Activated T-cell treated with anti-CD3 and anti-CD28 coated beads, Interleukin-2, amount 50 U/mL, for 24 hours (primary cell): ENCODE results near the gene RAD52.

Source experiments
- DNase-seq: peaks from one replicate; pipeline ENCODE4 v3.0.0-alpha.2; 2020
- H3K27ac Mint-ChIP-seq: 2 replicates; pipeline ENCODE4 v1.8.0; 2020; ENCODE audit warnings: mild to moderate bottlenecking, mixed read lengths
- H3K27me3 Mint-ChIP-seq: 2 replicates; pipeline ENCODE4 v1.8.0; 2020; ENCODE audit warnings: mixed read lengths
- H3K36me3 Mint-ChIP-seq: 2 replicates; pipeline ENCODE4 v1.8.0; 2020; ENCODE audit warnings: low read depth, mixed read lengths
- H3K4me1 Mint-ChIP-seq: 2 replicates; pipeline ENCODE4 v1.8.0; 2020; ENCODE audit warnings: low read depth, mixed read lengths
- H3K4me3 Mint-ChIP-seq: 2 replicates; pipeline ENCODE4 v1.8.0; 2020; ENCODE audit warnings: mild to moderate bottlenecking, moderate library complexity, mixed read lengths
- H3K9me3 Mint-ChIP-seq: 2 replicates; pipeline ENCODE4 v1.8.0; 2020; ENCODE audit warnings: mixed read lengths

The RAD52 gene

DNA sequence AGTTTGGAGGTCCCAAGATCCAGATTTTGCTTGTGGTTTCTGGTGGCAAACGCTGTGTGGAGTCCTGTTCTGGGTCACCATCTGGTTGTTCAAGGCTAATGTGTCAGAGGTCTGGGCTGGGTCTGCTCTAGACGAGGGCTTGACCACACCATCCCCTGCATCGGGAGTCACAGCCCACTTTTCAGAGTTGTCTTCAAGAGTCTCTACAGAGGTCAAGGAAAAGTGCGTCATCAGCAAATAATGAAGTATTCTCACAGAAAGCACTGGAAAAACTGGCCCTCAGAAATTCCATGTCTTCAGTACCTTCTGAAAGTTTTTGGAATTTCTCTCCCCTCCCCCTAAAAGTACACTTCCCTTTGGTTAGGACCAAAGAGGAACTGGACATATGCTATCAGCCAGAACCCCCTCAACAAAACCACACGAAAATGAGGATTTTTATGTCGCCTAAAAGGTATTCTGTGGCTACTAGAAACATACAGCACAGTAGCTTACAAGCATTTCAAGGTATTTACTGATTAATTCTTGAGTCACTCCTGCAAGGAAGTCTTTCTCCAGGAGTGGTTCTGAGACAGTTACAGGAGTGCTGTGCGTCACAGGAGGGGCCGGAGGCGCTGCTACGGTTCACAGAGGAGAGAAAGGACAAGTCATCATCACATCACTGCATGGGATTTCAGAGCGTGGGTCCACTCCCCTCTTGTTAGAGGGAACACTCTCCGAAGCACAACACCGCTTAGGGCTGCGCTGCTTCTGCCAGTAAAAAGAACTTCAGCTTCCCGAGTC lies 35.4 kb downstream of the RAD52 start:
- DNase-seq = no peak
- H3K36me3 Mint-ChIP-seq = peaks cover 95% of the 10 kb centered on the region
- no peak overlapping the region for H3K4me3 Mint-ChIP-seq

DNA sequence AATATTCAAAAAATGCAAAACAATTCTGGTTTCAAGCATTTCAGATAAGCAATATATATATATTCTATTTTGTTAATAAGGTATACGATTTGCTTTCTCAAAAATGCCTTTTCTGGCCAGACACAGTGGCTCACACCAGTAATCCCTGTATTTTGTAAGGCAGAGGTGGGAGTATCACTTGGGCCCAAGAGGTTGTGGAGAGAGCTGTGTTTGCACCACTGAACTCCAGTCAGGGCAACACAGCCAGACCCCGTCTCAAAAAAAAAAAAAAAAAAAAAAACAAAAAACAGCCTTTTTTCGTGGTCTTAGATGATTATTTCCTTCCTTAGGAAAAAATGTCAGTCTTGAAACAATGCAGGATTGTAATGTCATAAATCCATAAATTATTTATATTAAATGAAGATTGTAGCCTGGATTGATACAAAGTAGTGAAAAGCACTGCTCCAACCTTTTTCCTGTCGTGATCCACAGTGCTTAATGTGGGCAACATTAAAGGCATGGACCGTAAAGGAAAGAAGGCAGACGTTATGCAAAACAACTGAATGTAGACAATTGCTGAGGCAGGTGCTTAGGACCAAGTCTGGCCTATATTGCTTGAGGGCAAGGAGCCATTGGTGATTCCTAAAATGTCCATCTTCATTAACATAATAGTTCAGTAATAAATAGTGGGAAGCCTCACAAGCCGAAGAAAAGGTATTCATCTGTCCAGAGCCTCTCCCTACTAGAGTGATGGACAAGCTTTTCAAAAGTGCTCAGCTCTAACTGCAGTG lies 36.8 kb downstream of the RAD52 start:
- no peak for DNase-seq
- Mint-ChIP-seq H3K9me3 (no peaks in the 10 kb centered on the region), H3K27me3 (no peaks in the 10 kb centered on the region), H3K4me3 (no peak overlapping the region), H3K4me1 (peaks cover 29% of the 10 kb centered on the region), H3K27ac (peak overlapping the region; percentile 18), H3K36me3 (peaks cover 96% of the 10 kb centered on the region)

More for the DNA sequence above, 35.4 kb downstream of the RAD52 start:
- Mint-ChIP-seq H3K9me3 (no peaks in the 10 kb centered on the region), H3K4me1 (peaks cover 29% of the 10 kb centered on the region), H3K27ac (peak overlapping the region; percentile 92), H3K27me3 (no peaks in the 10 kb centered on the region)

- peaks cover 94% of the 10 kb centered on the region for H3K36me3 Mint-ChIP-seq
- H3K27ac Mint-ChIP-seq = peak overlapping the region; percentile 52
- no peak for DNase-seq
- peaks cover 25% of the 10 kb centered on the region for H3K4me1 Mint-ChIP-seq
- H3K9me3 Mint-ChIP-seq = no peaks in the 10 kb centered on the region
- H3K27me3 Mint-ChIP-seq = no peaks in the 10 kb centered on the region
- H3K4me3 Mint-ChIP-seq = no peak overlapping the region
Measured at GRCh38 chr12:911191-911826, 38.2 kb downstream of the RAD52 start.

GRCh38 chr12:910416-910815 lies 39.1 kb downstream of the RAD52 start:
- Mint-ChIP-seq H3K4me3 (no peak overlapping the region), H3K4me1 (peaks cover 28% of the 10 kb centered on the region), H3K9me3 (no peaks in the 10 kb centered on the region), H3K27ac (peak overlapping the region; percentile 55), H3K27me3 (no peaks in the 10 kb centered on the region), H3K36me3 (peaks cover 94% of the 10 kb centered on the region)
- no peak for DNase-seq

GRCh38 chr12:909861-910260 lies 39.6 kb downstream of the RAD52 start:
- Mint-ChIP-seq H3K9me3 (no peaks in the 10 kb centered on the region), H3K27me3 (no peaks in the 10 kb centered on the region), H3K27ac (peak overlapping the region; percentile 63), H3K4me1 (peaks cover 27% of the 10 kb centered on the region), H3K4me3 (no peak overlapping the region), H3K36me3 (peaks cover 94% of the 10 kb centered on the region)
- no peak for DNase-seq

DNA sequence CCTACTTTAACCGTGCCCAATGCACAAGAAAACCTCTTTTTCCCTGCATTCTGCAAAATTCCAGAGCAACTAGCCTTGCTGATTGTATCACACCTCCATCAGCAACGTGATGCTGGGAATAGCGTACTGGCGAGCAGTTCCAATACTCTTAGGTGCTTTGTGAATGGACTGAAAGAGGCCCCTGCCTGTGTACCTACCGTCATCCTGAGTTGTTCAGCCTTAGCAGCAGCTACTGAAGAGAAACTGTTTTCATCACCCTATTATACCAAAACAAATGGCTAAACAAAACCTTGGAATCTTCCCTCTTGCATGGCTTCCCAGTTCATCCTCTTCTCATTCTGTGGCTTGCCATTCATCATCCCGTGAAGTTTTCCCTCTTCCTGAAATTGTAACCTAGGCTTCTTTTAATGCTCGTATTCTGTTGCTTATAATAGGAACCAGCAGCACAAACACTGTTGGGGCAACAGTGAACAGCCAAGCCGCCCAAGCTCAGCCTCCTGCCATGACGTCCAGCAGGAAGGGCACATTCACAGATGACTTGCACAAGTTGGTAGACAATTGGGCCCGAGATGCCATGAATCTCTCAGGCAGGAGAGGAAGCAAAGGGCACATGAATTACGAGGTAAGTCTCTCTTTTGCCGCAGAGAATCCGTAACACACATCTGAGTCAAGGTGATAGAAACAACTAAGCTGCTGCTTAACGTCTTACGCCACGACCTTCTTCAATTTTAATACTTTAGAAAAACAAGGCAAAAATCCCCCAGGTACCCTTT lies 41.9 kb downstream of the RAD52 start:
- Mint-ChIP-seq H3K27me3 (no peaks in the 10 kb centered on the region), H3K27ac (peak overlapping the region; percentile 34), H3K4me3 (no peak overlapping the region), H3K36me3 (peaks cover 94% of the 10 kb centered on the region), H3K9me3 (no peaks in the 10 kb centered on the region), H3K4me1 (peaks cover 36% of the 10 kb centered on the region)
- DNase-seq = no peak

GRCh38 chr12:906062-906585 lies 43.4 kb downstream of the RAD52 start:
- peak overlapping the region; percentile 79 for H3K27ac Mint-ChIP-seq
- no peak for DNase-seq
- peaks cover 38% of the 10 kb centered on the region for H3K4me1 Mint-ChIP-seq
- H3K9me3 Mint-ChIP-seq = no peaks in the 10 kb centered on the region
- no peaks in the 10 kb centered on the region for H3K27me3 Mint-ChIP-seq
- peaks cover 95% of the 10 kb centered on the region for H3K36me3 Mint-ChIP-seq
- no peak overlapping the region for H3K4me3 Mint-ChIP-seq

- H3K27me3 Mint-ChIP-seq = no peaks in the 10 kb centered on the region
- no peaks in the 10 kb centered on the region for H3K9me3 Mint-ChIP-seq
- peaks cover 38% of the 10 kb centered on the region for H3K4me1 Mint-ChIP-seq
- no peak for DNase-seq
- H3K36me3 Mint-ChIP-seq = peaks cover 96% of the 10 kb centered on the region
- H3K4me3 Mint-ChIP-seq = no peak overlapping the region
- peak overlapping the region; percentile 79 for H3K27ac Mint-ChIP-seq
Measured at GRCh38 chr12:905261-906031, 44.0 kb downstream of the RAD52 start.

DNA sequence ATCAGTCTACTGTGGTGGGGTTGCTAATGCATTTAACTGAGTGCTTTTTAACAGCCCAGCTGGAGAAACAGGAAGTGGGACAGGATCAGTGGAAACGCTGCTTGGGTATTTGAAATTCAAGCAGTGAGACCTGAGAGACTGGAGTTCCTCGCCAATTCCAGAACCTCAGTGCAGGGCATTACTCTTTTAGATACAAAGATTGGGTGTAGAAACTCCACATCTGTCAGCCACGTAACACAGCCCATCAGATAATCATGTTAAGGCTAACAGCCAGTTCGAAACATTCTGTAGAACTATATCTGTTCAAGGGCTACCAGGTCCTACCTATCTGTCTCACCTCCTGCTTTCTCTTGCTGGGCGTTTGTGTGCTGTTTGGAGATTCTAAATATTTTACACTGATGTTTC lies 45.5 kb downstream of the RAD52 start:
- Mint-ChIP-seq H3K4me1 (peaks cover 35% of the 10 kb centered on the region), H3K27ac (peak overlapping the region; percentile 79), H3K4me3 (no peak overlapping the region), H3K27me3 (no peaks in the 10 kb centered on the region), H3K36me3 (peaks cover 96% of the 10 kb centered on the region), H3K9me3 (no peaks in the 10 kb centered on the region)
- no peak for DNase-seq

DNA sequence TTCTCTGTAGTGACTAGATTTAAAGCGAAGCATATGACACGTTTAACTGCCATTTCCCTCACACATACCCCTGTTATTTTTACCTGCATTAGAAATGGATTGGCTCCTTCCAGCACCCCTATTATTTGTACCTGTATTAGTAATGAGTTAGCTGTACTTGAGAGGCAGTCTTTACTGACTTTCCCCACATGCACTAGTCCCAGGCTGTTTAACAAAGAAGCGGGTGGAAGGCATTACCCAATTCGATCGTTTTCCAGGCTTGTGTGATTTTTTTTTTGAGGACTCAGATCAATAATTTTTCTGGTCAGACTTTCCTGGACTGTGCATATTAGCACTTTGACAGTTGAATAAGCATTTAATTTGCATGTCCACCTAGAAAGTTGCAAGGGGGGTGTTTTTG lies 46.4 kb downstream of the RAD52 start:
- Mint-ChIP-seq H3K4me1 (peaks cover 35% of the 10 kb centered on the region), H3K27ac (peak overlapping the region; percentile 79), H3K4me3 (no peak overlapping the region), H3K27me3 (no peaks in the 10 kb centered on the region), H3K36me3 (peaks cover 95% of the 10 kb centered on the region), H3K9me3 (no peaks in the 10 kb centered on the region)
- DNase-seq = no peak

- Mint-ChIP-seq H3K9me3 (no peaks in the 10 kb centered on the region), H3K27ac (peak overlapping the region; percentile 79), H3K27me3 (no peaks in the 10 kb centered on the region), H3K4me1 (peaks cover 35% of the 10 kb centered on the region), H3K36me3 (peaks cover 95% of the 10 kb centered on the region), H3K4me3 (no peak overlapping the region)
- DNase-seq = no peak
Measured at GRCh38 chr12:902581-902980, 46.9 kb downstream of the RAD52 start.

DNA sequence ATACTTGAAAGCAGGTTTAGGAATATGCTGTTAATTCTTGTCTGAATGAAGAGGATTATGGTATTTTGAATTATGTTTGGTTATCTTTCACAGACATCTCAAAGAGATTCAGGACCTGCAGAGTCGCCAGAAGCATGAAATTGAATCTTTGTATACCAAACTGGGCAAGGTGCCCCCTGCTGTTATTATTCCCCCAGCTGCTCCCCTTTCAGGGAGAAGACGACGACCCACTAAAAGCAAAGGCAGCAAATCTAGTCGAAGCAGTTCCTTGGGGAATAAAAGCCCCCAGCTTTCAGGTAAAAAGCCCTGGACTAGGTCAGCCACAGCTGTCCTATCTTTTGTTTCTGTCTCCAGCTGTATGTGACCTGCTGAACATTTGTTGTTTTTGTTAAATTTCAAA lies 52.1 kb downstream of the RAD52 start:
- Mint-ChIP-seq H3K36me3 (peaks cover 92% of the 10 kb centered on the region), H3K4me3 (no peak overlapping the region), H3K4me1 (peaks cover under 1% of the 10 kb centered on the region), H3K27me3 (no peaks in the 10 kb centered on the region), H3K27ac (peak overlapping the region; percentile 5), H3K9me3 (no peaks in the 10 kb centered on the region)
- DNase-seq = no peak

- Mint-ChIP-seq H3K9me3 (no peaks in the 10 kb centered on the region), H3K27ac (peak overlapping the region; percentile 40), H3K36me3 (peaks cover 89% of the 10 kb centered on the region), H3K4me3 (no peak overlapping the region), H3K4me1 (no peaks in the 10 kb centered on the region), H3K27me3 (no peaks in the 10 kb centered on the region)
- no peak for DNase-seq
Measured at GRCh38 chr12:896031-896430, 53.5 kb downstream of the RAD52 start.
